GM12875 (cell line): Measurements from ENCODE around the gene PSTPIP1.

Experiments
- H3K4me3 ChIP-seq: one replicate; pipeline ENCODE4 v1.5.1; 2011; ENCODE audit warnings: low read depth, low read length, control low read depth
- CTCF ChIP-seq: IDR thresholded peaks from 2 replicates; pipeline ENCODE4 v1.5.1; 2011; ENCODE audit warnings: low read depth, mild to moderate bottlenecking, control low read depth, inconsistent platforms, low read length, moderate library complexity, borderline replicate concordance; ENCODE audit not compliant: insufficient read depth

Gene PSTPIP1

GRCh38 chr15:77052556-77052955 is 57.6 kb downstream of the PSTPIP1 start:
- no peak overlapping the region for H3K4me3 ChIP-seq
- TF ChIP-seq CTCF: no peak

- H3K4me3 ChIP-seq: no peak overlapping the region
- no peak for TF ChIP-seq CTCF
Measured at GRCh38 chr15:77053709-77054108, 58.8 kb downstream of the PSTPIP1 start.

GRCh38 chr15:77057072-77057471 is 62.1 kb downstream of the PSTPIP1 start:
- TF ChIP-seq CTCF: no peak
- H3K4me3 ChIP-seq: no peak overlapping the region

- no peak overlapping the region for H3K4me3 ChIP-seq
- no peak for TF ChIP-seq CTCF
Measured at GRCh38 chr15:77057685-77058084, 62.8 kb downstream of the PSTPIP1 start.

GRCh38 chr15:77058468-77058867 is 63.5 kb downstream of the PSTPIP1 start:
- no peak overlapping the region for H3K4me3 ChIP-seq
- no peak for TF ChIP-seq CTCF

- H3K4me3 ChIP-seq: no peak overlapping the region
- no peak for TF ChIP-seq CTCF
Measured at GRCh38 chr15:77059786-77060361, 64.9 kb downstream of the PSTPIP1 start.

- no peak overlapping the region for H3K4me3 ChIP-seq
- TF ChIP-seq CTCF: no peak
Measured at GRCh38 chr15:77060546-77060945, 65.6 kb downstream of the PSTPIP1 start.
